ENCODE results near the gene VAMP5. TPM values are rescaled to one million over a fixed set of nuclear protein-coding genes. Genes with fewer than 3 reads are reported as not detected.
A peak's percentile ranks its signal among the peaks of the same experiment; 100 is the strongest.
"Not testable (repeated sequence)": the region's sequence is repeated elsewhere in the genome, so short reads cannot be mapped to it uniquely, and the experiment has no call there.

Gene VAMP5
- total RNA-seq (2014; rRNA removed) = 111 and 146 TPM in 2 replicates
- 865 TPM for polyA plus RNA-seq (2012)

GRCh38 chr2:85584354-85584856, at the start of gene VAMP5:
VAMP5 (plus strand) TSS chr2:85584431; CDS start chr2:85584491, 60 bp downstream.
- DNase-seq (ENCODE audit: low read depth) = peak; percentile 40

DNA sequence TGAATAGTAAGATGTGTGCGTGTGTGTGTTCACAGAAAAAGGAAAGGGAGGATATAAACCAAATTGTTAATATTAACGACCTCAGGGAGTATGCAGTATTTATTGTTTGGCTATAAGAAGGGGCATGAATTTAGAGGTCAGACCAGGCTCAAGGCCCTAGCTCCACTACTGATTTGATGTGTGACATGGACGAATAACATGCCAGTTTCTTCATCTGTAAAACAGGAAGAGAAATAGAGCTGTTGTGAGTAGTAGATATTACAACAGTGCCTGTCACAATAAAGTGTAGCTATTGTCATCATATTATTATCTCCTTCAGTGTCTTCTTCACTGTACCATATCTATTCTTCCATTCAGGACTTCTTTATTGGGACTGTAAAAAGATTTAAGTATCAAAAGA, 49.4 kb upstream of the VAMP5 start:
- no peak for DNase-seq (ENCODE audit: low read depth)

GRCh38 chr2:85536479-85536878, 47.8 kb upstream of the VAMP5 start:
- DNase-seq (ENCODE audit: low read depth) = peak; percentile 94

GRCh38 chr2:85537600-85538506, 46.4 kb upstream of the VAMP5 start:
- no peak for DNase-seq (ENCODE audit: low read depth)

GRCh38 chr2:85538507-85539360, 45.5 kb upstream of the VAMP5 start, which contains the start of gene MAT2A:
MAT2A (plus strand) TSS chr2:85539168; CDS start chr2:85539288, 120 bp downstream.
- DNase-seq (ENCODE audit: low read depth) = peak; percentile 91

GRCh38 chr2:85539361-85540132, 44.7 kb upstream of the VAMP5 start:
- peak; percentile 86 for DNase-seq (ENCODE audit: low read depth)

DNA sequence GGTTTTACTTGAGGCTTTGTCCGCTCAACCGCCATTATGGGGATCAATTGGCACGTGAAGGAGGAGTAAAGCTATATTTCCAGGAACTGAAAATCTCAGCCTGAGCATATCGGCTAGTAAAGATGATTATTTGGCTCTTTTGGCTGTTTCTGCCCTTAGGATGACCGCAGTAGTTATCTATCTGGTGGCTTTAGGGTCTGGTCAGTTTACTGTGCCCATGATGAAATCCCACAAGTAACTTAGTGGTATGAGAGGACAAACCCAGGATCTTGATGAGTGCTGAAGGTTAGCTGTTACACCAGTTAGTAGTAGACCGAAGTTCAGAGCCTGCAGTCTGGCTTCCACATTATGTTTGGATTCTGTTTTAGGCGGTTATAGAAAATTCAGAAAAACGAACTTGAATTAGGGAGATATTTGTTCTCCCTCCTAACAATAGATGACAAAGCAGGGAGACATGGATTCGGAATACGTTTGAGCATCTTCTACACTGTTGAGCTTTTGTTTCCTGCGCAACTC, 44.0 kb upstream of the VAMP5 start:
- DNase-seq (ENCODE audit: low read depth) = peak; percentile 65

DNA sequence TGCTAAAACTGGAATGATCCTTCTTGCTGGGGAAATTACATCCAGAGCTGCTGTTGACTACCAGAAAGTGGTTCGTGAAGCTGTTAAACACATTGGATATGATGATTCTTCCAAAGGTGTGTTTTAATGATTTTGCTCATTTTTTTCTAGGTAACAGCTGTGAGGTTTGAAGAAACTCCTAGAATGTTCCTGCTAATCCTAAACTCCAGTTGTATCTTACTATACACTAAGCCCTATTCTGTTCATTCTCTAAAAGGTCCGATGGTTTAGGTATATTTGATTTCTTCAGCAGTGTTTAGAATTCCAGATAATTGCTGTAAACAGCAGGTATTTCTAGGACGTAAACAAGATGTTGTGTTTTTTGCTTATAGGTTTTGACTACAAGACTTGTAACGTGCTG, 43.0 kb upstream of the VAMP5 start:
- no peak for DNase-seq (ENCODE audit: low read depth)

DNA sequence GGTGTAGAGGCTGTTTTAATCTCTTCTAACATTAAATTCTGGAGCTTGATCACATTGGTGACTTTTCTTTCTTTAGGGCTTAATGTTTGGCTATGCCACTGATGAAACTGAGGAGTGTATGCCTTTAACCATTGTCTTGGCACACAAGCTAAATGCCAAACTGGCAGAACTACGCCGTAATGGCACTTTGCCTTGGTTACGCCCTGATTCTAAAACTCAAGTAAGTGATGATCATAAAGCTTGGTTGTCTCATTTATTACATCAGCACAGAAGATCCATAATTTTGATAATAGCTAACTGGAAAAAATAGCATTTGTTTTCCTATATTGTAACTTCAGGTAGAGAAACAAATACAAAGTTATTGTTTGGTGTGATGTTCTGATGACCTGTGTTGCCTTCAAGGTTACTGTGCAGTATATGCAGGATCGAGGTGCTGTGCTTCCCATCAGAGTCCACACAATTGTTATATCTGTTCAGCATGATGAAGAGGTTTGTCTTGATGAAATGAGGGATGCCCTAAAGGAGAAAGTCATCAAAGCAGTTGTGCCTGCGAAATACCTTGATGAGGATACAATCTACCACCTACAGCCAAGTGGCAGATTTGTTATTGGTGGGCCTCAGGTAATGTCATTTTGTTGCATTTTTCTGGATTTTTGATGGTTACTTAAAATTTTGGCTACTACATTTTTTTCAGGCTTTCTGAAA, 42.3 kb upstream of the VAMP5 start:
- no peak for DNase-seq (ENCODE audit: low read depth)

GRCh38 chr2:85542777-85543176, 41.5 kb upstream of the VAMP5 start:
- no peak for DNase-seq (ENCODE audit: low read depth)

DNA sequence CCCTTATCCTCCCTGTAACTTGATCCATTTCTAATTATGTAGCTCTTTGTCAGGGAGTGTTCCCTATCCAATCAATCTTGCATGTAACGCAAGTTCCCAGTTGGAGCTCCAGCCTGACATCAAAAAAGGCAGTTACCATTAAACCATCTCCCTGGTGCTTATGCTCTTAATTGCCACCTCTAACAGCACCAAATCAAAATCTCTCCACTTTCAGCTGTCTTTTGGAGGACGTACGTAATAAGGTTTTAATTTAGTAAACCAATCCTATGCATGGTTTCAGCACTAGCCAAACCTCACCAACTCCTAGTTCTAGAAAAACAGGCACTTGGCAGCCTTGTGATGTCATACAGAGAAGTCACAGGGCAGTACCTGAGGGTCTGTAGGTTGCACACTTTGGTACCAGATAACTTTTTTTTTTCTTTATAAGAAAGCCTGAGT, 40.0 kb upstream of the VAMP5 start:
- not testable (repeated sequence) for DNase-seq (ENCODE audit: low read depth)

GRCh38 chr2:85544915-85545779, 39.1 kb upstream of the VAMP5 start:
- not testable (repeated sequence) for DNase-seq (ENCODE audit: low read depth)

- no peak for DNase-seq (ENCODE audit: low read depth)
Observed at GRCh38 chr2:85545780-85546240, 38.4 kb upstream of the VAMP5 start.

- peak; percentile 86 for DNase-seq (ENCODE audit: low read depth)
Observed at GRCh38 chr2:85547089-85547858, 37.0 kb upstream of the VAMP5 start.

- DNase-seq (ENCODE audit: low read depth) = peak; percentile 74
Observed at GRCh38 chr2:85547859-85548607, 36.2 kb upstream of the VAMP5 start.

DNA sequence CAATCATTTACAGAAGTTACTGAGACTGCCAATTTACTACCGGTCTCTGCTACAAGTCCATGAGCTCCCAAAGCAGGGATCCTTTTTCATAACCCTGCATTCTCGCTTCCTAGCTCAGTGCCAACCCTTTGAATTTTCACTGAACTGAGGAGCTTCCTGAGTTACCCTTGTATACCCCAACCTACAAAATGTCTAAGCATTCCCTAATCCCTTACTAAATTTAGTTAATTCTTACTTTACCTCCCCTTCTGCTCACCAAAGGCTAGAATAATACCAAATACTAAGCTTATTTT, 35.7 kb upstream of the VAMP5 start:
- no peak for DNase-seq (ENCODE audit: low read depth)

GRCh38 chr2:85549095-85549494, 35.1 kb upstream of the VAMP5 start:
- no peak for DNase-seq (ENCODE audit: low read depth)

DNA sequence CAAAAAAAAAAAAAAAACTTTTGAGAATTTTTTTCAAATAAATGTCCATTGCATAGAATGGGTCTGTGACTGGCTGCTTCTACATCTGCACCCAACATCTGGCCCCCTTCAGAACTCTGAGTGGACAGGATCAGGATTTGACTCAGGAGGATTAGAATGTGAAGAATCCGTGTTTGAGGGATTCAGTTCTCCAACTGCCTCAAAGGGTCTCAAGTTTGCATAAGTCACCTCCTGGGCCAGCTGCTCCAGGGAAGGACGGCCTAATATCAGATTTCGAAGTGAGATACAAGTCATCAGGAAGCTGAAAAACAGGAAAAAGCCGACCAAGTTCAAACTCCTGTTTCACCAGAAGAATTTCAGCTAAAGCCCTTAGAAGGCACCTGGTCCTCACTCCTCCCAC, 34.4 kb upstream of the VAMP5 start:
- peak; percentile 99 for DNase-seq (ENCODE audit: low read depth)
